Neural crest cell (in vitro differentiated cells): ENCODE measurements around the gene CTSE. TPM values are rescaled to one million over a fixed set of nuclear protein-coding genes. Genes with fewer than 3 reads are reported as not detected.

Experiments
- DNase-seq: peaks from one replicate; pipeline ENCODE4 v3.0.0; 2021; ENCODE audit warnings: low read depth, mixed read lengths, low spot score
- H3K27ac Mint-ChIP-seq: one replicate; pipeline ENCODE4 v1.8.0; 2021; ENCODE audit warnings: mild to moderate bottlenecking, mixed read lengths; ENCODE audit not compliant: unreplicated experiment
- H3K27me3 Mint-ChIP-seq: 2 replicates; pipeline ENCODE4 v1.8.0; 2021; ENCODE audit warnings: low read depth, mild to moderate bottlenecking, mixed read lengths
- H3K36me3 Mint-ChIP-seq: 2 replicates; pipeline ENCODE4 v1.8.0; 2021; ENCODE audit warnings: low read depth, mild to moderate bottlenecking, mixed read lengths
- H3K4me1 Mint-ChIP-seq: 2 replicates; pipeline ENCODE4 v1.8.0; 2021; ENCODE audit warnings: mixed read lengths
- H3K4me3 Mint-ChIP-seq: one replicate; pipeline ENCODE4 v1.8.0; 2021; ENCODE audit warnings: mild to moderate bottlenecking, mixed read lengths
- H3K9me3 Mint-ChIP-seq: 2 replicates; pipeline ENCODE4 v1.8.0; 2021; ENCODE audit warnings: mixed read lengths
- total RNA-seq: library from RNA; stranded (reverse); gene quantifications from 2 replicates; pipeline ENCODE4 v1.2.1, GENCODE V29; 2021
- TF ChIP-seq, protein P1 (sequence below): fragments of 200-600 bp; sonication (generic); conservative IDR thresholded peaks from 2 replicates; pipeline ENCODE4 v1.5.0; 2021; ENCODE audit warnings: antibody characterized with exemption, mild to moderate bottlenecking

Gene CTSE
- total RNA-seq, 1 donor from 2014 or later, result not detected

DNA sequence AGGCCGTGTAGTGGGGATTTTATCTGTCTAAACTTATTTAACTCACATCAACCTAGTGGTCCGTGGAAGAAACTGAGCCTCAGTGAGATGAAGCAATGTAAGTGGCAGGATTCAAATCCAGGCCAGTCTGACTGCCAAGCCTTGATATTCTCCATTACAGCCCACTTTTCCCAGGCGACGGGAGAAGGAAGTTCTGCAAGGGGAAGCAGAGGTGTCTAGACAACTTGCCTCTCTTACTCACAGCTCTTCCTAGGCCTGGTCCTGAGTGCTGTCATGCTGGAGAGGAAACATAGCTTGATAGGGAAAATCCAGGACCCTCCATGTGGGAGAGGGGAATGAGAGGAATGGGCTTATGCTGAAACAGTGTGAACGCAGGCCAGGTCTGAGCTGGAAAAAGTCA lies 9.1 kb downstream of the CTSE start:
- peak overlapping the region; percentile 16 for H3K27ac Mint-ChIP-seq
- peaks cover 4% of the 10 kb centered on the region for H3K9me3 Mint-ChIP-seq
- H3K27me3 Mint-ChIP-seq, result no peaks in the 10 kb centered on the region
- TF ChIP-seq, protein P1, sequence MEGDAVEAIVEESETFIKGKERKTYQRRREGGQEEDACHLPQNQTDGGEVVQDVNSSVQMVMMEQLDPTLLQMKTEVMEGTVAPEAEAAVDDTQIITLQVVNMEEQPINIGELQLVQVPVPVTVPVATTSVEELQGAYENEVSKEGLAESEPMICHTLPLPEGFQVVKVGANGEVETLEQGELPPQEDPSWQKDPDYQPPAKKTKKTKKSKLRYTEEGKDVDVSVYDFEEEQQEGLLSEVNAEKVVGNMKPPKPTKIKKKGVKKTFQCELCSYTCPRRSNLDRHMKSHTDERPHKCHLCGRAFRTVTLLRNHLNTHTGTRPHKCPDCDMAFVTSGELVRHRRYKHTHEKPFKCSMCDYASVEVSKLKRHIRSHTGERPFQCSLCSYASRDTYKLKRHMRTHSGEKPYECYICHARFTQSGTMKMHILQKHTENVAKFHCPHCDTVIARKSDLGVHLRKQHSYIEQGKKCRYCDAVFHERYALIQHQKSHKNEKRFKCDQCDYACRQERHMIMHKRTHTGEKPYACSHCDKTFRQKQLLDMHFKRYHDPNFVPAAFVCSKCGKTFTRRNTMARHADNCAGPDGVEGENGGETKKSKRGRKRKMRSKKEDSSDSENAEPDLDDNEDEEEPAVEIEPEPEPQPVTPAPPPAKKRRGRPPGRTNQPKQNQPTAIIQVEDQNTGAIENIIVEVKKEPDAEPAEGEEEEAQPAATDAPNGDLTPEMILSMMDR, result no peak
- no peak for DNase-seq
- H3K4me3 Mint-ChIP-seq, result no peak overlapping the region
- H3K36me3 Mint-ChIP-seq, result no peaks in the 10 kb centered on the region
- no peaks in the 10 kb centered on the region for H3K4me1 Mint-ChIP-seq

DNA sequence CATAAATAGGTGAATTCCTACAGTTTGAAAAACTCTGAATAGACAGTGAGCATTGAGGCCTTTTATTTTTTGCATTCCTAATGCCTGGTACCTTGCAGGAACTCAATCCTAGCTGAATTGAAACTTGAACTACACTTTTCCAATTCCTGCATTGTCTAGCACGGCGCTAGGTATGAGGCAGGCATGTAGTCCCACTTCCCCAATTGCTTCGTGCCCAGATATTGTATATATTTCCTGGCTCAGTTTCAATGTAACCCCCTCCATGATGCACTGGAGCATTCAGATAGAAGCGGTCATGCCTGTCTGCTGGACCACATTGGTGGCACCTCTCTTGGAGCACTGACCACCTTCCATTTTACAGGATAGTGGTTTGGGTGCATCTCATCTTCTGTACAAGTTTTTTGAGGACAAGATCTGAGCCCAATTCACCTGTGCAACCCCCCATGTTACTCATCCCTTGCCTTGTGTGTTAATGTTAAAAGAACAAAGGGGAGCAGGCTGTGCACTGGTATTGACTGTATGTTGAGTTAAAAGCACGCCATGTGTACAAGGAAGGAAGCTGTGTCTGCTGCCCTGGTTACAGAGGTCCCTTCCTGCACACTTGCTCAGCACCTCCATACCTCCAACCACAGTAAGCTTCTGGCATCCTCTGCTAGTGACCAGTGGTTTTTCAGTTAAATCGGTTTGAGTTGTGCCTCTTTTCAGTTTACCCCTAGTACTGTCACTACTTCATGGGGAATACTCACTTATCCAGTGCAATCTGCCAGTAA lies 10.5 kb downstream of the CTSE start:
- Mint-ChIP-seq H3K36me3 (no peaks in the 10 kb centered on the region), H3K4me3 (no peak overlapping the region), H3K9me3 (peaks cover 4% of the 10 kb centered on the region), H3K27ac (no peak overlapping the region), H3K4me1 (no peaks in the 10 kb centered on the region), H3K27me3 (no peaks in the 10 kb centered on the region)
- DNase-seq, result no peak
- TF ChIP-seq, protein P1, result no peak

DNA sequence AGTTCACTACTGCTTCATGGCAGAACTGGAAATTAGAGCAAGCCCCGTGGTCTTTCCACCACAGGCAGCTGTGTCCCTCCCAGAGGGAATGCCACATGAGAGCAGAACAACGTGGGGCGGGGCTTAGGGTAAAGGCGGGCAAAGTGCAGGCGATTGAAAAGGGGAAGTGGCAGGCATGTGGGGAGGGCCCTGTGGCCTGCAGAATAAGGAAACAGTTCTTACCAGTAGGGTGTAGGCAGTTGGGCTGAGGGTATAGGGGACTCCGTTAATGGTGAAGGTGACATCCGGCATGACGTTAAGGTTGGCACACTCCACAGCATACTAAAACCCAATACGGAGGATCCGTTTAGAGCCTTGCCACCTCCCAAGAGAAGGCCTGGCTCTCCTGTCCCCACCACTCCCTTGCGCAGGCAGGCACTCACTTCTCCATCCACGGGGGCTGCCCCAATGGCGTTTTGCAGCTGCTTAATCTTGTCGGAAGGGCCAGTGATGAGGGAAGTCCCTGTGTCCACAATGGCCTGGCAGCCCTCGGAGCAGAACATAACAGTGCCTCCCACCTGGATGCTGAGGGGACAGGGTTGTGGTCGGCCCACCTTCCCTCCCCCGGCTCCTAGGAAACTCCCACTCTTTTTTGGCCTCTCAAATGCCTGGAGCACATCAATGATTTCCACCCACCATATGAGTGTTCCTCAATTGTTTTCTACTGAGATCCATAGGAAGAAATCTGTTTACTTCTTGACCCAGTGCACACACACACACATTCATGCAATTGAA lies 11.4 kb downstream of the CTSE start:
- Mint-ChIP-seq H3K9me3 (no peaks in the 10 kb centered on the region), H3K36me3 (no peaks in the 10 kb centered on the region), H3K4me1 (no peaks in the 10 kb centered on the region), H3K4me3 (no peak overlapping the region), H3K27me3 (no peaks in the 10 kb centered on the region), H3K27ac (no peak overlapping the region)
- TF ChIP-seq, protein P1, result no peak
- DNase-seq, result no peak

GRCh38 chr1:206011057-206011456 lies 12.6 kb downstream of the CTSE start:
- TF ChIP-seq, protein P1, result no peak
- Mint-ChIP-seq H3K36me3 (no peaks in the 10 kb centered on the region), H3K9me3 (no peaks in the 10 kb centered on the region)

GRCh38 chr1:206010060-206010459 lies 13.6 kb downstream of the CTSE start:
- Mint-ChIP-seq H3K27ac (no peak overlapping the region), H3K27me3 (no peaks in the 10 kb centered on the region), H3K9me3 (no peaks in the 10 kb centered on the region), H3K4me1 (peaks cover 15% of the 10 kb centered on the region), H3K4me3 (no peak overlapping the region), H3K36me3 (no peaks in the 10 kb centered on the region)
- no peak for DNase-seq
- TF ChIP-seq, protein P1, result no peak

More at GRCh38 chr1:206011057-206011456, 12.6 kb downstream of the CTSE start:
- Mint-ChIP-seq H3K27ac (no peak overlapping the region), H3K27me3 (no peaks in the 10 kb centered on the region), H3K4me1 (peaks cover 8% of the 10 kb centered on the region), H3K4me3 (no peak overlapping the region)
- DNase-seq, result no peak
